Stimulated activated memory B cell treated with anti-CD40 and anti-IgM and Interleukin-4, amounts not matched to agents 10 μg/mL and 1 μg/mL and 100 μg/mL, for 72 hours (primary cell): ENCODE data around the gene OR1S2.

Experiments
- ATAC-seq: fragments of 150-1000 bp; cut with Tn5 transposase; 2 replicates; pipeline ENCODE4 v1.10.0; 2021
- H3K27ac Mint-ChIP-seq: one replicate; pipeline ENCODE4 v1.8.0; 2022; ENCODE audit warnings: mild to moderate bottlenecking, mixed read lengths
- H3K27me3 Mint-ChIP-seq: one replicate; pipeline ENCODE4 v1.8.0; 2022; ENCODE audit warnings: mixed read lengths
- H3K36me3 Mint-ChIP-seq: one replicate; pipeline ENCODE4 v1.8.0; 2022; ENCODE audit warnings: mixed read lengths
- H3K4me1 Mint-ChIP-seq: one replicate; pipeline ENCODE4 v1.8.0; 2022; ENCODE audit warnings: mixed read lengths
- H3K4me3 Mint-ChIP-seq: one replicate; pipeline ENCODE4 v1.8.0; 2022; ENCODE audit warnings: mild to moderate bottlenecking, moderate library complexity, mixed read lengths
- H3K9me3 Mint-ChIP-seq: one replicate; pipeline ENCODE4 v1.8.0; 2022; ENCODE audit warnings: mixed read lengths

The OR1S2 gene

GRCh38 chr11:58164990-58165389 is 39.0 kb downstream of the OR1S2 start:
- Mint-ChIP-seq H3K27me3 (peaks cover 10% of the 10 kb centered on the region), H3K27ac (no peak overlapping the region), H3K4me1 (no peaks in the 10 kb centered on the region), H3K4me3 (no peak overlapping the region), H3K9me3 (peaks cover 4% of the 10 kb centered on the region), H3K36me3 (no peaks in the 10 kb centered on the region)
- ATAC-seq, result no peak

GRCh38 chr11:58164389-58164788 is 39.6 kb downstream of the OR1S2 start:
- no peak overlapping the region for H3K4me3 Mint-ChIP-seq
- no peak for ATAC-seq

More at GRCh38 chr11:58164389-58164788, 39.6 kb downstream of the OR1S2 start:
- H3K4me1 Mint-ChIP-seq, result no peaks in the 10 kb centered on the region
- no peak overlapping the region for H3K27ac Mint-ChIP-seq
- H3K9me3 Mint-ChIP-seq, result peaks cover 4% of the 10 kb centered on the region
- no peaks in the 10 kb centered on the region for H3K36me3 Mint-ChIP-seq
- peaks cover 4% of the 10 kb centered on the region for H3K27me3 Mint-ChIP-seq
